ENCODE measurements around the gene HEATR5A. TPM values are rescaled to one million over a fixed set of nuclear protein-coding genes. Genes with fewer than 3 reads are reported as not detected.

The HEATR5A gene
- total and polyA plus RNA-seq, 10 of the 15 experiments (the other 5 are each of a cell fraction or from before 2014, with no cell fraction given): 5.1 to 37.1 (median 13.8) TPM

GRCh38 chr14:31287294-31287972 lies 132.9 kb downstream of the HEATR5A start:
- in situ Hi-C loops (cut with MboI): no loop called here
- H3K4me1 ChIP-seq (ENCODE audit: control insufficient read depth, insufficient read depth, low read length): peaks cover 9% of the 10 kb centered on the region
- intact Hi-C loops (cut with micrococcal nuclease; ENCODE audit: unreplicated experiment): no loop called here
- H3K4me3 ChIP-seq: no peak overlapping the region
- H3K9ac ChIP-seq (ENCODE audit: control insufficient read depth, insufficient read depth, low read length): no peak overlapping the region
- H3K9me3 ChIP-seq (replicated peaks; ENCODE audit: control insufficient read depth, insufficient read depth, low read length): no peaks in the 10 kb centered on the region; the same call in 2 of the 3 replicates
- TF ChIP-seq TBL1XR1 (IDR thresholded peaks at IDR 0.05; ENCODE audit: low read depth, low read length) (no peak), RB1 (IDR thresholded peaks at IDR 0.05; ENCODE audit: borderline replicate concordance) (no peak), KAT2A (conservative IDR thresholded peaks at IDR 0.05; ENCODE audit: control insufficient read depth, low read depth, low read length) (no peak), SPI1 (IDR thresholded peaks at IDR 0.05; ENCODE audit: borderline replicate concordance, insufficient read depth, low read depth, low read length) (no peak), HSF1 (IDR thresholded peaks at IDR 0.05; ENCODE audit: low read depth, low read length) (no peak), KLF5 (IDR thresholded peaks at IDR 0.05; ENCODE audit: partially characterized antibody) (no peak), ZNF384 (IDR thresholded peaks at IDR 0.05; ENCODE audit: borderline replicate concordance, low read depth, low read length) (no peak), TCF7 (IDR thresholded peaks at IDR 0.05; ENCODE audit: borderline replicate concordance) (no peak), WRNIP1 (IDR thresholded peaks at IDR 0.05; ENCODE audit: borderline replicate concordance, low read depth, low read length) (no peak)
- ChIA-PET SMC1A (ENCODE audit: uncharacterized antibody, unreplicated experiment) (interaction anchor here (1.0 to 1.2 kb wide), 2 partner anchors 8 to 14 kb away, joined by 3 to 4 read pairs; no protein-coding TSS in a partner anchor), RAD21 (ENCODE audit: unreplicated experiment) (no interaction called here), POLR2A (no interaction called here), CTCF (no interaction called here)
- FAIRE-seq: no peak
- no peak overlapping the region for H3K27ac ChIP-seq (ENCODE audit: control insufficient read depth, insufficient read depth)
- no peaks in the 10 kb centered on the region for H3K79me2 ChIP-seq (ENCODE audit: control insufficient read depth, insufficient read depth, low read length)
- no peak for ATAC-seq
- no peaks in the 10 kb centered on the region for H3K36me3 ChIP-seq (ENCODE audit: control insufficient read depth in 2 of 2, insufficient read depth in 2 of 2, low read length in 1 of 2)
- H3K4me2 ChIP-seq (ENCODE audit: control insufficient read depth, insufficient read depth): no peak overlapping the region
- 74% methylated on average over 4 of the region's 4 CpGs for WGBS (ENCODE audit: insufficient coverage, insufficient replicate concordance, low lambda C conversion rate, missing lambda C conversion rate)
- H4K20me1 ChIP-seq (ENCODE audit: control insufficient read depth, insufficient read depth): no peaks in the 10 kb centered on the region
- no peaks in the 10 kb centered on the region for H3K27me3 ChIP-seq (replicated peaks in 1 of 2; ENCODE audit: control insufficient read depth in 2 of 2, insufficient read depth in 2 of 2, low read length in 1 of 2)
- no peak overlapping the region for H2AFZ ChIP-seq (ENCODE audit: control insufficient read depth, low read depth, low read length)
- no peak for DNase-seq (ENCODE audit: low read depth, low spot score)
- BruUV-seq (replicated peaks): no TSS peak
